Muscle of leg (tissue), 11 donors: Measurements from ENCODE around the gene KCNJ2. TPM values are rescaled to one million over a fixed set of nuclear protein-coding genes. Genes with fewer than 3 reads are reported as not detected.

Experiments used
- DNase-seq: peaks from one replicate; pipeline ENCODE4 v3.0.0; 2013
- H3K27ac ChIP-seq: one replicate; pipeline ENCODE4 v1.5.1; 2013; ENCODE audit warnings: mild to moderate bottlenecking, low read length, control low read depth
- H3K27me3 ChIP-seq: one replicate; pipeline ENCODE4 v1.6.1; 2013; ENCODE audit warnings: low read length; ENCODE audit not compliant: control insufficient read depth, insufficient read depth
- H3K36me3 ChIP-seq: one replicate; pipeline ENCODE4 v1.6.1; 2013; ENCODE audit warnings: low read length; ENCODE audit not compliant: control insufficient read depth, insufficient read depth
- H3K4me1 ChIP-seq: one replicate; pipeline ENCODE4 v1.6.1; 2013; ENCODE audit warnings: low read length; ENCODE audit not compliant: control insufficient read depth, insufficient read depth
- H3K4me3 ChIP-seq: one replicate; pipeline ENCODE4 v1.5.1; 2013; ENCODE audit warnings: low read length, control low read depth
- H3K9me3 ChIP-seq: replicated peaks from 2 replicates; pipeline ENCODE4 v1.6.1; 2013; ENCODE audit warnings: low read depth, low read length; ENCODE audit not compliant: control insufficient read depth
- WGBS: methylation state at CpG from one replicate; pipeline ENCODE4 v1.1.5; 2013; ENCODE audit warnings: missing lambda C conversion rate; ENCODE audit not compliant: insufficient coverage; 5-methylcytosine and 5-hydroxymethylcytosine counted together
- polyA plus RNA-seq, 8 donors: library from polyadenylated mRNA; unstranded; fragments of 120-200 nt; gene quantifications; one replicate each; pipeline versions ENCODE4 v1.2.1 to v1.2.3, GENCODE V29; 2013; ENCODE audit warnings: inconsistent platforms in 1 of 8, low replicate concordance in 1 of 8; ENCODE audit not compliant: insufficient read length in 8 of 8, insufficient read depth in 1 of 8
- total RNA-seq: library from RNA; stranded (reverse); fragments of 120-200 nt; gene quantifications from one replicate; pipeline ENCODE4 v1.2.4, GENCODE V29; 2013

KCNJ2 gene
- total and polyA plus RNA-seq, 9 donors: 3.5 to 8.9 (median 6.6) TPM

DNA sequence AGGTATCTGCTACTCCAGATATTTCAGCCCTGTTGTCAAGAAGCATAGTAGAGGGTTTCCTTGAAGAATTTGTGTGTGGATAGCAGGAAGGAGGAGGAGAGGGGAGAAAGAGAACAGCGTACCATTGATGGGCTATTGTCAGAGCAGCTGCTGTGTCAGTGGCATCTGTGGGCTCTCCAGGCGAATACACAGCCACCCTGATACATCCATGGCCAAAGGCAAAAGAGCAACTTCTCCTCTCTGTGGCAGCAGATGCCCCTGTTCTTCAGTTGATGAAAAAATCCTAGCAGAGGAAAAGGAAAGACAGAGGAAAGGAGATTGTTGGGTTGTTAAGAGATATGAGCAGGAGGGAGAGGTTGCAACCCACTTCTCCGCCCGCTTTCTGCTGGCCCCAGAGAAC is 12.2 kb upstream of the KCNJ2 start:
- 75% methylated on average over 2 of the region's 4 CpGs for WGBS

DNA sequence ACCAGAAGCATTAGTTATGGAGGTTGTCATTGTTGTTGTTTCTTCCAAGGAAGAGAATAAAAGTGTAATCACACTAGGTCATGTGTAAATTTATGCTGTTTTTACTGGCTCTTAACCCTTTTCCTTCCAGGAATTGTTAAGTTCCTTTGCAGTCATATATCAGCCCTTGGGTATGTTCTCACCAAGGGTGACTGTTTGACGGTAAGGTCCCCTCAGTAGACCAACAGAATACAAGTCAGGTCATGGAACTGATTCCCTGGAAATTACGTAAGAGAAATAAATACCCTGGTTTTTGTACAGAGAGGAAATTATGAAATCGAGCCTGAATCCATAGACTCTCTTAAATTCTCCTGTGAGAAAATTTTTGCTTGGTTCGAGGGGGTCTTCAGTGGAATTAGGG is 11.2 kb upstream of the KCNJ2 start:
- WGBS: 40% methylated on average over 1 of the region's 4 CpGs

More for the DNA sequence above, 12.2 kb upstream of the KCNJ2 start:
- Histone ChIP-seq H3K36me3 (no peaks in the 10 kb centered on the region), H3K27me3 (no peaks in the 10 kb centered on the region), H3K4me1 (no peaks in the 10 kb centered on the region), H3K27ac (no peak overlapping the region), H3K4me3 (no peak overlapping the region), H3K9me3 (no peaks in the 10 kb centered on the region)
- DNase-seq: no peak

DNA sequence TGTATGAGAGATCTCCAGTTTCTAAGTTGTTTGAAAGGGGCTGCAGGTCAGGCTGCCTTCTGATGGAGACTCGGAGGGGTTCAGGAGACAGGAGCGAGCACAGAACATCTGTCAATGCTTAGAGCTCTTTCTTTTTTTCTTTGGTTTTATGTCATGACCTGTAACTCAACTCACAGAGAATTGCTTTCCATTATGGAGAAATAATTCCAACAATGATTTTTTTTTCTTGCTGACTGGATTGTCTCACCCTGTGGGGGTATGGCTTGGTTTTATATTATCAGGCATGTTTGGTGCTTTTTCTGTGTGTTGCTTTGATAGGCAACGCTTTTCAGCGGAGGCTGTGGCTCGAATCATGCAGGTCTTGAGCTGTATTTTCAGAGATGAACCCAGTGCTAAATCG is 10.7 kb upstream of the KCNJ2 start:
- H3K27me3 ChIP-seq: no peaks in the 10 kb centered on the region
- no peak overlapping the region for H3K27ac ChIP-seq
- H3K4me3 ChIP-seq: no peak overlapping the region
- 33% methylated on average over 5 of the region's 6 CpGs for WGBS
- DNase-seq: peak; percentile 38
- H3K9me3 ChIP-seq: no peaks in the 10 kb centered on the region
- no peaks in the 10 kb centered on the region for H3K36me3 ChIP-seq
- H3K4me1 ChIP-seq: no peaks in the 10 kb centered on the region

More for the DNA sequence above, 11.2 kb upstream of the KCNJ2 start:
- Histone ChIP-seq H3K27me3 (no peaks in the 10 kb centered on the region), H3K9me3 (no peaks in the 10 kb centered on the region), H3K4me1 (no peaks in the 10 kb centered on the region), H3K36me3 (no peaks in the 10 kb centered on the region), H3K4me3 (no peak overlapping the region), H3K27ac (no peak overlapping the region)
- DNase-seq: peak; percentile 22

DNA sequence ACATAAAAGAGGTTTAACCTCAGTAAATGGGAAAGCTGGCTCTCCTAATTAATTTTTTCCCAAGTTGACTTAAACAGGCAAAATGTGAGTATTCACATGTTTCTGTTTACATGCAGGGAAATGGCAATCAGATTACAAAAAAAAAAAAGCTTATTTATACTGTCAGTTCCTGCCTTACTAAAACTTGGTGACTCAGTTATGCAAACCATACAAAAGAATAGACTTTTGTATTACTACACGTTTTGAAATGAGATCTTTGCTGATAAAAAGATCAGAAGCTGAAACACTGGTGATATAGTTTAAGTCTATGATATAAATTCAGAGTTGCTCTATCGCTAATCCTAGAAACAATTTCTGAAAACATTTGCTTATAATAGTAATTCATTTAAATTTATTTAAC is 9.4 kb upstream of the KCNJ2 start:
- no peak overlapping the region for H3K4me3 ChIP-seq

DNA sequence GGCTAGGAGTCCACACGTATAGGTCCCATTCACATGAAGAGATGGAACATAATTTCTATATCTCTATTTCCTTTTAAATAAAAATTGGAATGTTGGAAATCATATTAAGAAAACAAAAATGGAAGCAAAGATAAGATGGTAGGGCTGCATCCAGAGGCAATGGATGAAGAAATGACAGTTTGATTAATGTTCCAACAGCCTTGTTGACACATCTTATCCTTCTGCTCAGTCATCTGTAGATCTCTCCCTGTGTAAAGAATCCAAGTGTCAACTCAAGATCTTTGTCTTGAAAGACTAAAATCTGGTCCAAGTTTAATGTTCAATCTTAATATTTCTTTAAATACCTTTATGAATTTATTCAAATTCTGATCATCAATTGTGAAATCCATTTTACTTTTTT is 7.8 kb upstream of the KCNJ2 start:
- no peak for DNase-seq
- Histone ChIP-seq H3K4me3 (no peak overlapping the region), H3K4me1 (no peaks in the 10 kb centered on the region), H3K9me3 (no peaks in the 10 kb centered on the region), H3K27ac (no peak overlapping the region), H3K36me3 (no peaks in the 10 kb centered on the region), H3K27me3 (no peaks in the 10 kb centered on the region)
- no CpG with 5 or more reads among the region's 1 CpG for WGBS

More for the DNA sequence above, 9.4 kb upstream of the KCNJ2 start:
- no peaks in the 10 kb centered on the region for H3K27me3 ChIP-seq
- H3K4me1 ChIP-seq: no peaks in the 10 kb centered on the region
- no peak overlapping the region for H3K27ac ChIP-seq
- H3K9me3 ChIP-seq: no peaks in the 10 kb centered on the region
- no peak for DNase-seq
- WGBS: no CpG with 5 or more reads among the region's 2 CpGs
- H3K36me3 ChIP-seq: no peaks in the 10 kb centered on the region

DNA sequence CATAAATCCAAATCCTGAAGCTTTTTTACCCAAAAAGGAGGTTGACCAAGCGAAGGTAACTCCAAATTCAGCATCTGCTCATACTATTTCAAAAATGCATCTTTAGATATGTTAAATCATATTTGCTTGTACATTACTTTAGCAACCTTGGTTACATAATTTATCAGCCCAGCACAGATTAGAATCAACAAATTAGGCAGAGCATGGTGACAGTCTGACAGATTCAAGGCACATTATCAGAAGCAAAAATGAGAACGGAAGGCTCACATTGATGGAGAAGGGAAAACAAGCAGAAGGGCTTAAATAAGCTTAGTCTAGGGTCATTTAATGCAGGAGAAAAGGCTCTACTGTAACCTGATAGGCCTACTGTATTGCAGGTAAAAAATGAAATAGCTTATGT is 3.9 kb upstream of the KCNJ2 start:
- DNase-seq: no peak
- H3K36me3 ChIP-seq: no peaks in the 10 kb centered on the region
- WGBS: 50% methylated on average over 1 of the region's 2 CpGs
- peaks cover 11% of the 10 kb centered on the region for H3K27me3 ChIP-seq
- peaks cover 8% of the 10 kb centered on the region for H3K4me1 ChIP-seq
- H3K9me3 ChIP-seq: no peaks in the 10 kb centered on the region
- H3K27ac ChIP-seq: no peak overlapping the region
- no peak overlapping the region for H3K4me3 ChIP-seq

DNA sequence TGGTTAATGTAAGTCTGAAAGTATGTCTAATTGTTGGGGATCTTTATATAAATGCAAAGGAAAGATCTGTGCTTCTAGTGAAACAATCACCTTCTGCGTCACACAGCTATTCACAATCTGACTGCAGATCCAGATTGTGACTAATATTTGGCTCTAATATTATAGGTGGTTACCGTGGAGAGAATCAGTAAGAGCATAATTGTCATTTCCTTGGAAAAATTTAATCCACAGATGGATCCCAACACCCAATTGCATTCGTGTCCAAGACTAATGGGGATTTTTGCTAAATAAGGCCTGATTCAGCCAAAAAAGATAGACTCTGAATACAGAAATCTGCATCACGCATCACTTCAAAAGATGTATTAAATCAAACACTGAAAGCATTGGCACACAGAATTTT is 2.7 kb upstream of the KCNJ2 start:
- H3K27ac ChIP-seq: no peak overlapping the region

DNA sequence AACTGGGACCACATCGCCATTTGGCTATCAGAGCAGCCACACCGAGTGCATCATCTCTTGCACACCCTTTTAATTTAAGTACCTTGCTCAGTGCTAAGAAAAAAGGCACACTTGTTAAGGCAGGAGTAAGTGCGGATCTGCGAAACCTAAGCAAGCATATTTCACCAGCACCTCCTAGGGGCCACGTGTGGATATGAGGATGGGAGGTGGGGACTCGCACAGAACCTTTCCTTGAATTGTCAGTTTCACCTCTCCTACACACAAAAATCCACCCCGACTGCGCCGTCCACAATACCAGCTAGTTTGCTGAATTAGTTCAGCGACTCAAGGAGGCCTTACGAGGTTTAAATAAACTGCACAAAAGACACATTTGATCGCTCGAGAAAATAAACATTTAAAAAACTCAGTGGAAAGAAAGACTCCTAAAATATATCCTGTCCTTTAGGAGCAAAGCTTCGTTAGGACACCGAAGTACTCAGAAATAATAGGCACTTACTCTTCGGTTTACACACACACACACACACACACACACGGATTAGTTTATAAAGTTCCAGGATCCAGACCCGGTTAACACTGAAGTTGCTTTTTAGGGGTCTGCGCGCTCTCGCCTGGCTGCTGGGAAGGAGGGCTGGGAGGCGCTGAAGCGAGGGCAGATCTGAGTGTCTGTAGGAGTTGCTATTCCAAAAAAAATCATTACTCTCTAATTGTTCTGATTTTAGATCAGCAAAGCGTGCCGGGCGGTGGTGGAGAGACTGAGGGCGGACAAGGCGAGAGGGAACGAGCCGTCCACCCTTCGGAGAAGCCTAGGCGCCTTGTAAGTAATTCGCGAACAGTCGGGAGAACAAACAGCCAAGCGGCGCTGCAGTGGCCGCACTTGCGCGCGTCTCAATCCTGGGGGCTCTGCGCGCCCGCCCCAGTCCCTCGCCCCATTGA is 1.0 kb upstream of the KCNJ2 start:
- Histone ChIP-seq H3K27me3 (peaks cover 11% of the 10 kb centered on the region), H3K4me1 (peaks cover 8% of the 10 kb centered on the region), H3K27ac (peak overlapping the region; percentile 94), H3K4me3 (peak overlapping the region; percentile 77), H3K36me3 (no peaks in the 10 kb centered on the region), H3K9me3 (no peaks in the 10 kb centered on the region)
- DNase-seq: peak; percentile 88
- 0% methylated on average over 28 of the region's 45 CpGs for WGBS

More for the DNA sequence above, 2.7 kb upstream of the KCNJ2 start:
- peaks cover 11% of the 10 kb centered on the region for H3K27me3 ChIP-seq
- no peaks in the 10 kb centered on the region for H3K36me3 ChIP-seq
- no peaks in the 10 kb centered on the region for H3K9me3 ChIP-seq
- peak; percentile 36 for DNase-seq
- no CpG with 5 or more reads among the region's 4 CpGs for WGBS
- no peak overlapping the region for H3K4me3 ChIP-seq
- peaks cover 8% of the 10 kb centered on the region for H3K4me1 ChIP-seq

DNA sequence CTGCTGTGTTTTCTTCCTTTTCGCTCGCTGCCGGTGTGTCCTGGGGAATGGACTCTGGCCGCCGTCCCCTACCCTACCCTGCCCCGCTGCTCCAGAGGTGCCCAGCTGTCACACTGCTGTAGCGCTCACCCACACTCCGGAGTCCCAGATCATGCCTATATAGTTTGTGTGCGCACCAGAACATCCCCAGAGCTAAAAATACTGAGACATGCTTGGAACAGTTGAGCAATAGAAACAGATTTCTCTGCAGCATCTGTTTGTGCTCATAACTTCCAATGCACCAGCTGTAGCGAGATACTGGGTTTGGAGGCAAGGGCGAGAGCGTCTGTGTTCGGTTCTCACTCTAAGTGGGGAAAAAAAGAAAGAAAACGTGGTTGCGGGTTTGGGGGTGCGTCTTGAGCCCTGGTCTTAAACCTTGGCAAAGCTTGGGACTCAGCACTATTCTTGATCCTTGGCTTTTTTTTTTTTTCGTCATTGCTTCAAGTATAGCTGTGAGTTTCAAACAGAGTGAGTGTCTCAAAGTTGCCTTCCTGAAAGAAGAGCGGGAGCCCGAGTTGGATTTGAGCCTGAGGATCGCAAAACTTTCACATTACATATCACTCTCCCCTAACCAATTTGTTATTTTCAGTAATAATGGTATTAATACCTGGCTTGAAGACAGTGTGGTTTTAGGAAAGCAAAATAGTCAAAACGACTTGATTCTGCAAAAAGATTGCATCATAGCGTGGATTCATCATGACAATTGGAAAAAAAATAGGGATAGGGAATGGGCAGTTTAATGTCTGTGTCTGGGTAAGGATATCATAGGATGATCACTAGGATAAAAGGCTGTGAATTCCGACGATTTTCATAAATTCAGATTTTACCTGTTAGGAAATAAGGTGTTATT is 621 bp downstream of the KCNJ2 start:
- peaks cover 11% of the 10 kb centered on the region for H3K27me3 ChIP-seq

DNA sequence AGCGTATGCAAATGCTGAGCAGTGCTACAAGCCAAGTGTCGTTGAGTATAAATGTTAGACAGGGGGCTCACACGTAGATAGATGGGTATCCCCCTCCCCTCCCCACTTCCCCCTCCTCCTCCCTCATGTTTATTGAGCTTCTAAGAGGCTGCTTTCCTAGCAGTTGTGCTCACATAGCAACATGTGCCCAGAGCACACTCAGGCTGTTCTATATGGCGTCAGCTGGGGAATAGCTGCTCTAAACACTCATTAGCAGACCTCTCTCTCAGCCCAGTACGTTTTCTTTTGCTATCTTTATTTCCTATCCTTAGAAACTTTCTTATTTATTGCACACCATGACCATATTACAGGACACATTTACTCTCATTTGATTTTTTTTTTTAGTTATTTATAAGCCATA is 1.8 kb downstream of the KCNJ2 start:
- peak; percentile 46 for DNase-seq
- Histone ChIP-seq H3K36me3 (peaks cover 13% of the 10 kb centered on the region), H3K4me3 (peak overlapping the region; percentile 64), H3K27ac (peak overlapping the region; percentile 53), H3K27me3 (peaks cover 11% of the 10 kb centered on the region), H3K4me1 (peaks cover 8% of the 10 kb centered on the region), H3K9me3 (no peaks in the 10 kb centered on the region)
- 22% methylated on average over 1 of the region's 5 CpGs for WGBS

More for the DNA sequence above, 621 bp downstream of the KCNJ2 start:
- peak; percentile 82 for DNase-seq
- H3K4me3 ChIP-seq: peak overlapping the region; percentile 64
- H3K36me3 ChIP-seq: peaks cover under 1% of the 10 kb centered on the region
- WGBS: 8% methylated on average over 19 of the region's 24 CpGs
- H3K4me1 ChIP-seq: peaks cover 8% of the 10 kb centered on the region
- H3K27ac ChIP-seq: peak overlapping the region; percentile 87
- no peaks in the 10 kb centered on the region for H3K9me3 ChIP-seq
